Fibroblast of villous mesenchyme (primary cell): Measurements from ENCODE around the gene PDXK. TPM values are rescaled to one million over a fixed set of nuclear protein-coding genes. Genes with fewer than 3 reads are reported as not detected.

Experiments used
- DNase-seq: peaks from one replicate; pipeline ENCODE4 v3.0.0-alpha.2; 2010; ENCODE audit warnings: low read depth
- H3K4me3 ChIP-seq: 2 replicates; pipeline ENCODE4 v1.5.1; 2011; ENCODE audit warnings: low read depth, mild to moderate bottlenecking, low read length
- CTCF ChIP-seq: IDR thresholded peaks from 2 replicates; pipeline ENCODE4 v1.5.1; 2012; ENCODE audit warnings: low read depth, mild to moderate bottlenecking, low read length; ENCODE audit not compliant: insufficient read depth
- total RNA-seq: library from RNA; depleted of rRNA; stranded (reverse); fragments of >200 nt; gene quantifications from 2 replicates; pipeline ENCODE4 v1.2.3, GENCODE V29; 2012

Gene PDXK
- total RNA-seq, 1 donor: 88.1 TPM

- H3K4me3 ChIP-seq: no peak overlapping the region
- DNase-seq: no peak
- TF ChIP-seq CTCF: no peak
Observed at GRCh38 chr21:43777953-43778352, 59.0 kb downstream of the PDXK start.

- H3K4me3 ChIP-seq: no peak overlapping the region
- TF ChIP-seq CTCF: no peak
- DNase-seq: peak; percentile 16
Observed at GRCh38 chr21:43778469-43779335, 59.8 kb downstream of the PDXK start.

GRCh38 chr21:43779660-43780059 lies 60.7 kb downstream of the PDXK start:
- no peak overlapping the region for H3K4me3 ChIP-seq
- no peak for DNase-seq
- no peak for TF ChIP-seq CTCF

- H3K4me3 ChIP-seq: no peak overlapping the region
- TF ChIP-seq CTCF: no peak
- DNase-seq: no peak
Observed at GRCh38 chr21:43781846-43782245, 62.9 kb downstream of the PDXK start.

- H3K4me3 ChIP-seq: no peak overlapping the region
- DNase-seq: no peak
- no peak for TF ChIP-seq CTCF
Observed at GRCh38 chr21:43782431-43783097, 63.6 kb downstream of the PDXK start.

GRCh38 chr21:43783098-43783700 lies 64.3 kb downstream of the PDXK start:
- DNase-seq: no peak
- TF ChIP-seq CTCF: no peak
- H3K4me3 ChIP-seq: no peak overlapping the region
